ENCODE measurements around the gene MRPL11. TPM values are rescaled to one million over a fixed set of nuclear protein-coding genes. Genes with fewer than 3 reads are reported as not detected.
"Not testable (repeated sequence)": the region's sequence is repeated elsewhere in the genome, so short reads cannot be mapped to it uniquely, and the experiment has no call there.

The MRPL11 gene
- total RNA-seq, 1 experiment from 2014 or later, result 105 TPM

DNA sequence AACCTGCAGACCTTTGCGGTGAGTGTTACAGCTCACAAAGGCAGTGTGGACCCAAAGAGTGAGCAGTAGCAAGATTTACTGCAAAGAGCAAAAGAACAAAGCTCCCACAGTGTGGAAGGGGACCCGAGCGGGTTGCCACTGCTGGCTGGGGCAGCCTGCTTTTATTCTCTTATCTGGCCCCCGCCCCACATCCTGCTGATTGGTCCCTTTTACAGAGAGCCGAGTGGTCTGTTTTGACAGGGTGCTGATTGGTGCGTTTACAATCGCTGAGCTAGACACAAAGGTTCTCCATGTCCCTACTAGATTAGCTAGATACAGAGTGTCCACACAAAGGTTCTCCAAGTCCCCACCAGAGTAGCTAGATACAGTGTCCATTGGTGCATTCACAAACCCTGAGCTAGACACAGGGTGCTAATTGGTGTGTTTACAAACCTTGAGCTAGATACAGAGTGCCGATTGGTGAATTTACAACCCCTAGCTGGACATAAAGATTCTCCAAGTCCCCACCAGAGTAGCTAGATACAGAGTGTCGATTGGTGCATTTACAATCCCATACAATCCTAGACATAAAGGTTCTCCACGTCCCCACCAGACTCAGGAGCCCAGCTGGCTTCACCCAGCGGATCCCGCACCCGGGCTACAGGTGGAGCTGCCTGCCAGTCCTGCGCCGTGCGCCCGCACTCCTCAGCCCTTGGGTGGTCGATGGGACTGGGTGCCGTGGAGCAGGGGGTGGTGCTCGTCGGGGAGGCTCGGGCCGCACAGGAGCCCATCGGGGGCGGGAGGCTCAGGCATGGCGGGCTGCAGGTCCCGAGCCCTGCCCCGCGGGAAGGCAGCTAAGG lies 1.7 kb upstream of the MRPL11 start:
- H3K4me2 ChIP-seq (ENCODE audit: insufficient read depth, insufficient read length, low read length); H2BK20ac ChIP-seq (ENCODE audit: low read depth, low read length, poor library complexity, severe bottlenecking); H3K27ac ChIP-seq (ENCODE audit: insufficient read length, low read depth, low read length); DNase-seq; H3K4me1 ChIP-seq (ENCODE audit: insufficient read depth, low read length); H3K56ac ChIP-seq (ENCODE audit: insufficient read length, low read depth, low read length); H2BK5ac ChIP-seq (ENCODE audit: insufficient read length, low read length); H4K5ac ChIP-seq (ENCODE audit: insufficient read length, low read depth, low read length); H3K9ac ChIP-seq (ENCODE audit: extremely low read depth, insufficient read length, low read length); H3K18ac ChIP-seq (ENCODE audit: insufficient read length, low read depth, low read length); H2AK5ac ChIP-seq (ENCODE audit: insufficient read length, low read length); H4K8ac ChIP-seq (replicated peaks; ENCODE audit: insufficient read length, low read depth, low read length); H2AFZ ChIP-seq (ENCODE audit: low read length); H2BK12ac ChIP-seq (ENCODE audit: insufficient read length, low read depth, low read length); H3K27me3 ChIP-seq (ENCODE audit: insufficient read depth, low read length); H4K20me1 ChIP-seq (ENCODE audit: control insufficient read depth, insufficient read depth, insufficient read length); H3K14ac ChIP-seq (ENCODE audit: insufficient read depth, low read length); H4K91ac ChIP-seq (ENCODE audit: insufficient read length, low read depth, low read length); H2BK120ac ChIP-seq (ENCODE audit: low read depth, low read length, poor library complexity, severe bottlenecking); H3K23me2 ChIP-seq (ENCODE audit: insufficient read length, low read depth, low read length, poor library complexity, severe bottlenecking); H3K4me3 Mint-ChIP-seq; H2BK15ac ChIP-seq (ENCODE audit: low read depth, low read length); H3K4ac ChIP-seq (ENCODE audit: low read depth, low read length); H3T11ph ChIP-seq (ENCODE audit: low read length); H3K23ac ChIP-seq (ENCODE audit: insufficient read length, low read depth, low read length); H3K27me3 Mint-ChIP-seq (ENCODE audit: low read depth); H3K79me1 ChIP-seq (ENCODE audit: insufficient read depth, low read depth, low read length, poor library complexity, severe bottlenecking); H3K79me2 ChIP-seq (ENCODE audit: insufficient read depth, low read length): not testable (repeated sequence)
- Mint-ChIP-seq H3K36me3 (ENCODE audit: insufficient read depth in 1 of 3, low read depth in 3 of 3) (peaks cover 22 to 57% (median 29%) of the 10 kb centered on the region in 3 experiments; a peak in 6 of 7 replicates), H3K4me1 (peaks cover 13 to 23% of the 10 kb centered on the region in 2 experiments), H3K9me3 (peaks cover 18 to 19% of the 10 kb centered on the region in 2 experiments), H3K27ac (peak overlapping the region in 2 of 3 experiments; percentile 4 to 64; a peak in 2 of 7 replicates)
- H3K9me3 ChIP-seq (ENCODE audit: control insufficient read depth, low read depth, low read length), result peaks cover 17% of the 10 kb centered on the region
- WGBS (ENCODE audit: extremely low coverage, insufficient read length, low lambda C conversion rate), result no CpG with 5 or more reads among the region's 29 CpGs
